MCF 10A (cell line): ENCODE data around the gene CHD1. TPM values are rescaled to one million over a fixed set of nuclear protein-coding genes. Genes with fewer than 3 reads are reported as not detected.

Source experiments
- BruUV-seq: library from RNA; stranded (reverse); fragments of 400-500 nt; replicated peaks from 2 replicates; lab custom pipeline; 2021; lab: Mats Ljungman, UMichigan
- CTCF ChIA-PET: fragments of 300-600 bp; sonication (Branson Sonifier 250); formaldehyde crosslinking; extraction: SDS; loops from one replicate; lab custom pipeline; 2021; ENCODE audit warnings: antibody characterized with exemption, inconsistent platforms; lab: Yijun Ruan, JAX
- POLR2A ChIA-PET: fragments of 300-600, 350-650 bp; sonication (Branson Sonifier 250); formaldehyde crosslinking; extraction: SDS; loops from one replicate; lab custom pipeline; 2020; ENCODE audit warnings: antibody characterized with exemption, inconsistent platforms; lab: Yijun Ruan, JAX
- DNase-seq: peaks from one replicate; pipeline ENCODE4 v3.0.0-alpha.2; 2018; ENCODE audit not compliant: unreplicated experiment
- H3K27ac Mint-ChIP-seq: one replicate; pipeline ENCODE4 v1.8.0; 2022; ENCODE audit warnings: mild to moderate bottlenecking, low read depth, mixed read lengths; ENCODE audit not compliant: unreplicated experiment
- H3K27me3 Mint-ChIP-seq: one replicate; pipeline ENCODE4 v1.8.0; 2022; ENCODE audit warnings: mixed read lengths; ENCODE audit not compliant: insufficient read depth, unreplicated experiment
- H3K36me3 Mint-ChIP-seq: one replicate; pipeline ENCODE4 v1.8.0; 2022; ENCODE audit warnings: mild to moderate bottlenecking, moderate library complexity, mixed read lengths; ENCODE audit not compliant: insufficient read depth, unreplicated experiment
- H3K4me1 Mint-ChIP-seq: one replicate; pipeline ENCODE4 v1.8.0; 2022; ENCODE audit warnings: mixed read lengths; ENCODE audit not compliant: insufficient read depth, unreplicated experiment
- H3K4me3 Mint-ChIP-seq: one replicate; pipeline ENCODE4 v1.8.0; 2022; ENCODE audit warnings: mild to moderate bottlenecking, moderate library complexity, mixed read lengths; ENCODE audit not compliant: unreplicated experiment
- H3K9me3 Mint-ChIP-seq: one replicate; pipeline ENCODE4 v1.8.0; 2022; ENCODE audit warnings: mixed read lengths; ENCODE audit not compliant: unreplicated experiment
- CTCF ChIP-seq: fragments of 200-600 bp; IDR thresholded peaks from one replicate; pipeline ENCODE4 v1.8.0; 2022; ENCODE audit warnings: antibody characterized with exemption, mild to moderate bottlenecking; ENCODE audit not compliant: unreplicated experiment
- intact Hi-C: fragments of 100-400 bp; cut with micrococcal nuclease; formaldehyde crosslinking; loops from 2 replicates; pipeline ENCODE4 v1.14.1; 2022
- total RNA-seq: library from RNA; stranded (reverse); gene quantifications from 2 replicates; pipeline ENCODE4 v1.2.3, GENCODE V29; 2022

The CHD1 gene
- total RNA-seq, 1 experiment from 2014 or later = 54.7 TPM

GRCh38 chr5:98965226-98965625 is 36.4 kb upstream of the CHD1 start:
- no peak overlapping the region for H3K27ac Mint-ChIP-seq
- intact Hi-C loops = no loop called here
- TF ChIP-seq CTCF = no peak
- no peaks in the 10 kb centered on the region for H3K4me1 Mint-ChIP-seq
- POLR2A ChIA-PET = no interaction called here
- no peak for DNase-seq
- no peak overlapping the region for H3K4me3 Mint-ChIP-seq
- BruUV-seq = no TSS peak
- H3K9me3 Mint-ChIP-seq = no peaks in the 10 kb centered on the region
- H3K36me3 Mint-ChIP-seq = no peaks in the 10 kb centered on the region
- H3K27me3 Mint-ChIP-seq = no peaks in the 10 kb centered on the region
- CTCF ChIA-PET = no interaction called here

GRCh38 chr5:98964621-98965020 is 35.8 kb upstream of the CHD1 start:
- Mint-ChIP-seq H3K4me3 (no peak overlapping the region), H3K4me1 (no peaks in the 10 kb centered on the region), H3K9me3 (no peaks in the 10 kb centered on the region), H3K27me3 (no peaks in the 10 kb centered on the region), H3K27ac (no peak overlapping the region), H3K36me3 (no peaks in the 10 kb centered on the region)
- no peak for DNase-seq
- ChIA-PET CTCF (interaction anchor here (1.1 kb wide), 1 partner anchor 8 kb away, joined by 3 read pairs; no protein-coding TSS in a partner anchor), POLR2A (no interaction called here)
- no TSS peak for BruUV-seq
- no peak for TF ChIP-seq CTCF
- intact Hi-C loops = no loop called here

- H3K9me3 Mint-ChIP-seq = no peaks in the 10 kb centered on the region
- no TSS peak for BruUV-seq
- H3K4me1 Mint-ChIP-seq = no peaks in the 10 kb centered on the region
- TF ChIP-seq CTCF = no peak
- POLR2A ChIA-PET = interaction anchor here (1.1 to 1.5 kb wide), 3 partner anchors 14 to 34 kb away, joined by 3 to 4 read pairs (median 3); partner anchors contain the start of gene CHD1
- no peak for DNase-seq
- no peaks in the 10 kb centered on the region for H3K36me3 Mint-ChIP-seq
- H3K4me3 Mint-ChIP-seq = no peak overlapping the region
- no peaks in the 10 kb centered on the region for H3K27me3 Mint-ChIP-seq
- intact Hi-C loops = no loop called here
- H3K27ac Mint-ChIP-seq = no peak overlapping the region
- CTCF ChIA-PET = interaction anchor here (0.5 kb wide), 1 partner anchor 23 kb away, joined by 3 read pairs; no protein-coding TSS in a partner anchor
These were observed 34.2 kb upstream of the CHD1 start for GRCh38 chr5:98963019-98963418.

GRCh38 chr5:98962587-98962986 is 33.8 kb upstream of the CHD1 start:
- intact Hi-C loops = no loop called here
- H3K4me3 Mint-ChIP-seq = no peak overlapping the region
- no peaks in the 10 kb centered on the region for H3K27me3 Mint-ChIP-seq
- H3K4me1 Mint-ChIP-seq = no peaks in the 10 kb centered on the region
- POLR2A ChIA-PET = interaction anchor here (1.1 to 1.5 kb wide), 3 partner anchors 15 to 33 kb away, joined by 3 to 4 read pairs (median 3); partner anchors contain the start of gene CHD1
- no TSS peak for BruUV-seq
- no peaks in the 10 kb centered on the region for H3K9me3 Mint-ChIP-seq
- CTCF ChIA-PET = interaction anchor here (0.5 kb wide), 1 partner anchor 22 kb away, joined by 3 read pairs; no protein-coding TSS in a partner anchor
- H3K27ac Mint-ChIP-seq = no peak overlapping the region
- DNase-seq = no peak
- TF ChIP-seq CTCF = no peak
- no peaks in the 10 kb centered on the region for H3K36me3 Mint-ChIP-seq
